GM21717 (cell line): ENCODE data around the gene PPP1R1A.

ENCODE experiments used
- ATAC-seq: cut with Tn5 transposase; IDR thresholded peaks from one replicate; pipeline ENCODE4 v1.9.1; 2021; ENCODE audit warnings: mild to moderate bottlenecking, moderate library complexity; ENCODE audit not compliant: unreplicated experiment

PPP1R1A gene

DNA sequence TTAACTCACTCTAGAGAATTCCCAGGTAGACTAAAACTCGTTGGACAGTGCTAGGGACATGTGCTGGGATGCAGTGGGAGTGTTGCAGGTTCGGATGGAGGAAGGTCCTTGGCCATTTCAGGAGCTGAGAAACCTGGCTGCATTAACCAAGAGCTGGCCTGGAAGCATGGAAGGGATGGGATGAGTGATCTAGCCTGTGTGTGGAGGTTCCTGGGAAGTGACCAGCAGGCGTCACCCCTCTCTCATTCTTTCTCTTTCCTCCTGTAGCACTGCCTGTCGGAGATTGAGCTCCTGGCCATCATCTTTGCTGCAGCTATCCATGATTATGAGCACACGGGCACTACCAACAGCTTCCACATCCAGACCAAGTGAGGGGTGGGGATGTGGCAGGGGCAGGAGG is 15.6 kb downstream of the PPP1R1A start:
- no peak for ATAC-seq

DNA sequence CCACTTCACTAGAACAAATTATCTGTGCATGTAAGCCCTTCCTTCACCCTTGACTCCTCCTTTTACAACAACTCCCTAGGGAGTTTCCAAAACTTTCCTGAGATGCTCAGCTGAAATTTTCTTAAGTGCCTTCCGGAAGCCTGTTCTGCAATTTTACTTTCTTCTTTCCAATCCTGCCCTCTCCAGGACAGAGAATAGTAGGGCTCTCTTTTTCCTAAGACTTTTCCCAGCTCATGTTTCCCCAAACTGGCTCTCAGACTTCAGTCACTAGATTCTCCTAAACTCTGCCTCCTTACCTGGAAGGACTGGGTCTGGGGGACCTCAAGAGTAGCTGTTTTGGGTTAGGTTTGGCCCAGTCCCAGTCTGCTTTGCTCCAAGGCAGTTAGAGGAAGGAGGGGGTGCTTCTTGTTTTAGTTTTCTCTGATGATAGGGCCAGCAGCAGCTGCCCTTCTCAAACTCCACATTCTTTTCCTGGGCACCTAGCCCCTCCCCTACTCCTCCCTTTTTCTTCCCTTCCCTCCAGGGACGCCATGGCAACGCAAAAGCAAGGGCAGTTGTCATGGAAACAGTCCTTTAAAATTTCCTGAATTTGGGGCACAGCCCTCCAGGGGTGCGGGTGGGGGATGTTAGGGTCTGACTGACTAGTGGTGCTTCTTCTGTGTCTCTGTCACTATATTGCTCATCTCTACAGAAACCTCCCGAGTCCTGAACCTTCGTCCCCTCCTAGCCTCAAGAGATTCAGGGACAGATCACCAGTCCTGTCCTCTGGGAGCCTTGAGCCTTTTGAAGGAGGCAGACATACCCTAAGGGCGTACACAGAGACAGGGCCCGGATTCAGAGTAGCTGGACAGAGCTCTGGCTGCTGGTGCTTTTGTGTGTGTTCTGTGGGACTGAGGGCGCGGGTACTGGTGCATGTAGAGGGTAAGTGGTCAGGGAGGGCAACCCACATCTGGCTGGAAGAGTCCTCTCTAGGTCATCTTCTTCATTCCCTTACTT is 17.0 kb downstream of the PPP1R1A start:
- ATAC-seq: no peak

DNA sequence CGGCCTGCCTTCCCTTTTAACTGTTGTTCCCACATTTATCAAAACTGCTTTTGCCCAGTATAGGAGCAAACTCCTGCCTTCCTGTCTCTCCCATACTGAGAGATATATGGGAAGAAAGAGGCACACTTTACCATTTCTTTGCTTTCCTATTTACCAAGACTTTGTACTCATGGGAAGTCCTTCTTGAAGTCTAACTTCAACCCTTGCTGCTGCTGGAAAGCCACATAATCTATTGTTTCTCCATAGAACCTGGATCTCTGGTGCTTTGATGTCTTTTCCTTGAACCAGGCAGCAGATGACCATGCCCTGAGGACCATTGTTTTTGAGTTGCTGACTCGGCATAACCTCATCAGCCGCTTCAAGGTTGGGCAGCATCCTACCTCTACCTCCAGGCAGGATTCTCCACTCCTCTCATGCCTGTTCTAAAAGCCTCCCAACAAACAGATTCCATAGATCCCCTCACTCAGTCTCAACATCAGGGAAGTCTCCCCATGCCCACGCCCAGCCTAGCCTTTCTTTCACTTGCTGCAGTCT is 18.4 kb downstream of the PPP1R1A start:
- ATAC-seq: no peak

DNA sequence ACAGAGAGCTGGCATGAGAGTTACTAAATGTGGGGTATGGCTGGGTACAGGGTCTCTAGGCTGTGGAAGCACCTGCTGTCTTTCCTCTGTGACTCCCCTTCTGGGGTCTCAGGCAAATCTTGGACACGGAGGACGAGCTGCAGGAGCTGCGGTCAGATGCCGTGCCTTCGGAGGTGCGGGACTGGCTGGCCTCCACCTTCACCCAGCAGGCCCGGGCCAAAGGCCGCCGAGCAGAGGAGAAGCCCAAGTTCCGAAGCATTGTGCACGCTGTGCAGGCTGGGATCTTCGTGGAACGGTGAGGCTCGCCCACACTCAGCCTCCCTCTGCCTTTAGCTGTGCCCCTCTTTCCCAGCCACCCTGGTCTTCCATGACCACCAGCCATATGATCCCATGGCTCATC is 19.4 kb downstream of the PPP1R1A start:
- ATAC-seq: no peak

DNA sequence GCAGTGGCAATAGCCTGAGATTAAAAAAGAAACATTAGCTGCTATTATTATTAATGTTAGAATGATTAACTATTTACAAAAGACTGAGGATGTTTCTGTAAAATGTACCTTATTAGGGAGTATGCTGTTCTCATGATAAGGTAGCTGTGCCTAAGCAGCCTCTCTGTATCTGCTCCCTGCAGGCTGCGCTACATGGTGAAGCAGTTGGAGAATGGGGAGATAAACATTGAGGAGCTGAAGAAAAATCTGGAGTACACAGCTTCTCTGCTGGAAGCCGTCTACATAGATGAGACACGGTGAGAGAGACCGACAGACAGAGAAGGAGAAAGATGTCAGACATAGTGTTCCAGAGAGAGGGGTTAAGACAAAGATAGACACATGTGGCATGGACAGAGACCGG is 21.7 kb downstream of the PPP1R1A start:
- ATAC-seq: no peak

DNA sequence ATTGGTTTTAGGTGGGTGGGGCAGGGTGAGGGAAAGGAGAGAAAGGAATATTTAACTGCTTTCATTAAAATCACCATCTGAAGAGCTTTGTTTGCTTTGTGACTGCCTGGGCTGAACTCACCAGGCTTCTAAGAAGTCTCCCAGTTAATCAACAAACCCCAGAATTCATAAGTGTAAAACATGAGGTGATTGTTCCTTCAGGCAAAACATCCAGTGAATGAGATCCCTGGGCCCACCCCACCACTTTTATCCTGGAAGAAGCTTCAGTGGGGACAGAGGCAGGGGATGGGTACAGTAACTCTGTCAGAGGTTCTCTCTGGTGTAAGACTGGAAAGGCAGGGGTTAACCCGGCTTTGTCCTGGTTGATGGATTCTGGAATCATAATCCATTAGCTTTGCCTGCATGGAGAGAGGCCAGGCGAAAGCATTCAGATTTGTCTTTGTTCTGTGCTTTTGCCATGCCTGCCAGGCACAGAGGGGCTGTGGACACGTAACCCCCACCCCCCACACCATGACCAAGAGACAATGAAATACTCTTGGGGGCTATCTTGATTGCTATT is 22.4 kb downstream of the PPP1R1A start:
- ATAC-seq: no peak

DNA sequence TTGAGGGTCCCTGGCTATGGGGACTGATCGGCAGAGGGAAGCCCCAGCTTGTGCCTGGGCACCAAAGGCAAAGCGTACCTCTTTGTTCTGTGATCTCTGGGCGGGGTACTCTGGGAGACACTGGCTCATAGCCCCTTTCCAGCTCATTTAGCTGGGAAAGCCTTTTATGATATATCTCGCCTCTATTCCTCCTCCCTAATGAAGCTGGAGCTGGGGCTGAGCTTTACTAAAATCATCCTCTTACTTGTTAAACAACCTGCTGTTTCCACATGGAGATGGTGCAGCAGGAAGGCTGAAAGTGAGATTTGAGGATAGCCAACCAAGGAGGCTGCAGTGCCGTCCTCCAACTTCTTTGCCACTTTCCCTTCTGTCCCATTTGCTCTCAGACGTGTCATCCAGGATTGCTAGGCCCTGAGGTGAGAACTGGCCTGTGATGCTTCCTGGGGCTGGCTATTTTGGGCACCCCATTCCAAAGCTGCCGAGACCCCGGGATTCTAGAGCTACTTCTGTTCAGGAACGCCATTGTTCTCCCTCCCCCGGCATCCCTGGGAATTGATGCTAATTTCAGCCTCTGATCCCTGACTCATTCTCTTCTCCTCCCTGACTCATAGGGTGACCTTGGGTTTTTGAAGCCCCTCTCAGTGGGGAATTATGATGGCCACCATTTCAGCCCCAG is 23.0 kb downstream of the PPP1R1A start:
- ATAC-seq: no peak

DNA sequence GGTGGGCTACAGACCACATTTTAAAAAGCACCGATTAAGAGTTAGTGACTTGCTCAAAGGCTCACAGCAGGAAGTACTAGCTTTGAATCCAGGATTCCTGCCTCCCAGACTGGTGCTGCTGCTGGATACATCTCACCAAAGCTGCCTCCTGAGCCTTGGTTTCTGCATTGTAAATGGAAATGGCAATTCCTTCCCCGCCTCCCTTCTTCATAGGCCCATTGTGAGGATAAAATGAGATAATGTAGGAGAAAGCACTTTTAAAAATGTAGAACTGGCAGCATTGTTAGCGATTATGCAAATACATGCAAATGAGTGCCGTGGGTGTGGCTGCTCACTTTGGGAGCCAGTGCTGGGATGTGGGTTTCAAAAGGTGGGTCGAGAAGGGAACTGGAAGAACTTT is 23.7 kb downstream of the PPP1R1A start:
- ATAC-seq: no peak

DNA sequence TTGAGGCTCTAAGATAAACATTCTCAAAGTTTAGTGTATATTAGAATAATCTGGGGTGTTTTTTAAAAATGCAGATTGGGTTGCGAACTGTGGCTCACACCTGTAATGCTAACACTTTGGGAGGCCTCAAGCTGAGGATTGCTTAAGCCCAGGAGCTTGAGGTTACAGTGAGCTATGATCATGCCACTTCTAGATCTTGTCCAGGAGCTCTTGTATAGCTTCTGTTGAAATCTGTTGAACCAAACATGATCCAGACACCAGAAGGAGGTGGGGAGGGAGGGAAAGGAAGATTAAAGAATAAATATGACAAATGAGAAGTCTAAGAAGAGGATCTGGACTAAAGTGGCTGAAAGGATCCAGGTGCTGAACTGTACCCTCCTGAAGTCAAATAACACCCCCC is 24.7 kb downstream of the PPP1R1A start:
- ATAC-seq: no peak

DNA sequence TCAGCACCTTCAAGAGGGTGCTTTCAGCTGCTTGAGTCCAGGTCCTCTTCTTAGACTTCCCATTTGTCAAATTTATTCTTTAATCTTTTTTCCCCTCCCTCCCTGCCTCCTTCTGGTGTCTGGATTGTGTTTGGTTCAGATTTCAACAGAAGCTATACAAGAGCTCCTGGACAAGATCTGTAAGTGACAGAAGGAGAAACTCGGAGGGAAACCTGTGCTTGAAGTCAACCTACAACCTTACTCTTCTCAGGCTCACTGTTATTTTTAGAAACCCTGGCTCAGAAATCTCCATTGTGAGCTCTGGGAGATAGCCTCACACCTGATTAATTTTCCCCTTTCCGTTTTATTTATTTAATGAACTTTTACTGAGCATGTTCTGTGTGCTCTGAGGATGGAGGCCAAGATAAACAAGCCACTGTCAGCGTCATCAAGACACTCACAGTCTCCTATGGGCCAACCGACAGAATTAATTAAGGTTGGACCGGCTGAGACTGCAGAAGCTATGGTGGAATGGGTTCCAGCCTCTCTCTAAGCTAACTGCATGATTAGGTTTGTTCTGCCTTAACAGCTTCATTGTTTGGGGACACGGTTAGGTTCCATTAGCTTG is 25.6 kb downstream of the PPP1R1A start:
- no peak for ATAC-seq

DNA sequence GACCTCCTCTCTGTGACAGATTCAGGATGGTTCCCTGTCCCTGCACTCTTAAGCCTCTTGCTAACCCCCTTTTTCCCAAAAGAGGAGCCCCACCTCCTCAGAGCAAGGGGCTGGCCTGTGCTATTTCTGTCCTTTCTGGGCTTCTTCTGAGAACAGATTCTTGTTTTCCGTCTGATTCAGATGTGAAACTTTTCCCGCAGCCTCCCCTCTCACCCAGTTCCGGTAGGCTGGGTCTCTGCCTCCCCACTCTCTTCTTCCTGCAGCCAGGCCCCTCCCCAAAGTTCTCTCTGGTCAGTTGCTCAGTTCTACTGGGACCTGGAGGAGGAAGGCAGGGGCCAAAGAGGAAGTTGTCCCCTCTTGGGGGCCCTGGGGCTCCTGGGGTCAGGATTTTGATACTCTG is 27.3 kb downstream of the PPP1R1A start:
- ATAC-seq: no peak

DNA sequence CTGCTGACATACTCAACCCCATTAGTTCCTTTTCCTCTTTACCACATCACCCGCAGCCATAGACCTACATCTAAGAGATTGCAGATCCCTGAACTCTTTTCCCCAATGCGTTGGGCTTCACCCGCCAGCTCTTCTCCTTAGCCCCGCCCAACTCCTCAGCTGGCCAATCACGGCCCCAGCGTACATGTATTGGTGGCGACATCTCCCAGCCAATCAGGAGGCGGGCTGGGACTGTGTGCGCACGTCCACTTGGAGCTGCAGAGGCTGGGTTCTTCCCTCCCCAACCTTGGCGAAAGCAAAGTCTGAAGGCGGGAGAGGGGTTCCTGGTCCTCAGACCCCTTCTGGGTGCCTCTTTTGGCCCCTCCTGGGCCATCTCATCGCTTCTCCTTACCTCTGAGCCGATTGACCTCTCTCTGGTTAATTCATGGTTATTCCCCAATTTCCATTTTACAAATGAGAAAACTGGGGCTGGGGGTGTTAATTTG is 28.0 kb downstream of the PPP1R1A start:
- peak; percentile 100 for ATAC-seq

DNA sequence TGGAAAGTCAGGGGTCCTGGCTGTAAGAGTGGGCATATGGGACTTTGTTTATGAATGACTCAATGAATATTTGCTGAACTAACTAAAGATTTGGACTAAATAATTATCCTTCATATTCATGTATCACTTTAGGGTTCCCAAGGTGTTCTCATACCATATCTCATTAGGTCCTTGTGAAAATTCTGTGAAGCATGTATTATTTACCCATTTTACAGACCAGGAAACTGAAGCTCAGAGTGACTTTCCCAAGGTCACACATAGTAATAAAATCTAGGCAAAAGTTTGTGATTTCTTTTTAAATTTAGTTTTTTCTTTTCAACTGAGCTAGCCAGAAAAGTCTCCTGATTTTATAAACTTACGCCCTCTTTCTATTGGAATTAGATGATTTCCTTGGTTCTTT is 29.7 kb downstream of the PPP1R1A start:
- no peak for ATAC-seq

DNA sequence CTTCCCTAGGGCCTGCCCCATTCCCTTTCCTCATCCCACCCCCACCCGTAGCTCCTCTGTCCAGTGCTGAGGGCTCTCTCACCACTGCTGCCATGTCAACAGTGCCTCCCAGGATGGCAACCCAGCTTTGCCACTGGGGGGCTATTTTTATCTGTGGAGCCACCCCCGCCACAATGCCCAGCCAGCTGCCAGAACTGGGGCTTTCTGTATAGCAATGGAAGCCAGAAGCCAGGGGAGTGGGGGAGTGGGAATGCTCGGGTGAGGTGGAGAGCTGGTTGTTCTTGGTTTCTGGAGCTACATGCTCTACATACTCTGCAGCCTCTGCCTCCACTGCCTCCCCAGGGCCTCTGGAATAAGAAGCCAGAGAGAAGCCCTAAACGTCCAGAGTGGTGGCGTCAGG is 30.1 kb downstream of the PPP1R1A start:
- no peak for ATAC-seq

DNA sequence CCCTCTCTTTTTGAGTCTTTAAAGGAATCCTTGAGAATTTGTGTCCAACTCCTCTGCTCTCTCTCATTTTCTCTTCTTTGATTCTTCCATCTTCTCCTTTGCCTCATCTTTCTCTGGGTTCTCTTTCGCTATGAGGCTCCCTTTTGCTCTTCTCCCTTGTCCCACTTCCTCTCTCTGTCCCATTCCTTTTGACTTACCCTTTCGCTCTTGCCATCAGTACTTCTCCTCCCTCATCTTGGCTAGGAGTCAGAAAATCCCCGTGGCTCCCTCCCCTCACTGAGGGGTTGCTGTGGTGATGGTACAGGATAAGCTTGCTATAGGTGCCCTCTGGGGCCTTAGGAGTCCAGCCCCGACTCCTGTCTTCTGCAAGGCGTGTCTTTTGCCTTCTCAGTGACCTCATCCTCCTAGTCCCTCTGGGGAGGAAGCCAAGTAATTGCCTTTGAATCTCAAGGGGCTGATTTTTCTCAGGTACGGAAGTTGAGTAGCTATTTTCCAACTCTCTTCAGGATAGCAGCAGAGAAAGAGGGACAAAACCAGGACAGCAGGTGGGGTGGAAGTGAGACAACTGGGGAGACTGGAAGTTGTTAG is 32.7 kb downstream of the PPP1R1A start:
- ATAC-seq: no peak

DNA sequence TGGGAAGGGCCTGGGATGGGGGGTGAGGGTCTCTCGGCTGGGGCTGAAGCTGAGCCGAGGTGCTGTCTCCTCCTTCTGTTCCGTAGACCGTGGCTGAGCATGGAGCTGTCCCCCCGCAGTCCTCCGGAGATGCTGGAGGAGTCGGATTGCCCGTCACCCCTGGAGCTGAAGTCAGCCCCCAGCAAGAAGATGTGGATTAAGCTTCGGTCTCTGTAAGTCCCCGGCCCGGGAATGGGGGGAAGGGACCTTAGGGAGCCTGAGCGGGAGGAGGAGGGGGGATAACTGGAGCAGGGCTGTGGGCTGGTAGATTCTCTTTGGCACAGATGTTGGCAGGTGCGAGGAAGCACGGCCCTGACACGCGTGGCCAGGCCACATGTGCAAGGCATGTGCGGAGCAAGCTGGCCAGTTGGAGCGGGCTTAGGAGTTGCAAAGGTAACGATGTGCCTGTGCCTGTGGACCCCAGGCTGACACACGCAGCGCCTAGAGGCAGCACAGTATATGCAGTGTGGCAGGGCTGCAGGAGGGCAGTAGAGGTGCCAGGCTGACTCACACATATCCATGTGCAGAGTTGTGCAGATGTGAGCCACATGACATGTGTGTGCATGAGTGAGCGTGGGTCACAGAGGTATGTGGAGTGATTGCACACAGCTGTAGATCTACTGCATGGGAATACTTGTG is 38.5 kb downstream of the PPP1R1A start:
- no peak for ATAC-seq

DNA sequence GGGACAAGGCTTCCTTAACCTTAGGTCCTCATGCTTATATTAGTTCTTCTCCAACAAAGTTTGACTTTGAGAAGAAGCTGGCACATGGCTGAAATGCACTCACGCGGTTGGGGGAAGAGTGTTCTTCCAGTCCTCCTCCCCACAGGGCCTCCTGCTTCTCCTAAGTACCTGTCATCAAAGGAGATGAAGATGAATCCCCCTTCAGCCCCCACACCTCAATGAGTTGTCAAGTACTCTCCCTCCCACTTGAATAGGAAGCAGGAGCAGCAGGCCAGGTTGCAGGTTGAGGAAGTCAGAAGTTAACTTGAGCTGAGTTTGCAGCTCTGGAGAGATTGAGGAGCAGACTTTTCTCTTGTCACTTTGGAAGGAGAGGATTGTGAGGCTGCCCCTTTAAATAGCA is 41.9 kb downstream of the PPP1R1A start:
- ATAC-seq: no peak

DNA sequence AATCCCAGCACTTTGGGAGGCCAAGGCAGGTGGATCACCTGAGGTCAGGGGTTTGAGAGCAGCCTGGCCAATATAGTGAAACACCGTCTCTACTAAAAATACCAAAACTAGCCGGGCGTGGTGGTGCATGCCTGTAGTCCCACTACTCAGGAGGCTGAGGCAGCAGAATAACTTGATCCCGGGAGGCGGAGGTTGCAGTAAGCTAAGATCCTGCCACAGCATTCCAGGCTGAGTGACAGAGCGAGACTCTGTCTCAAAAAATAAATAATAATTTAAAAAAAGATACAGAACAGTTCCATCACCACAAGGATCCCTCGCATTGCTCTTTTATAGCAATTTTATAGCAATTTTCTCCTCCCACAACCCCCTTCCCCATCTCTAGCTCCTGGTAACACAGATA is 43.7 kb downstream of the PPP1R1A start:
- no peak for ATAC-seq

DNA sequence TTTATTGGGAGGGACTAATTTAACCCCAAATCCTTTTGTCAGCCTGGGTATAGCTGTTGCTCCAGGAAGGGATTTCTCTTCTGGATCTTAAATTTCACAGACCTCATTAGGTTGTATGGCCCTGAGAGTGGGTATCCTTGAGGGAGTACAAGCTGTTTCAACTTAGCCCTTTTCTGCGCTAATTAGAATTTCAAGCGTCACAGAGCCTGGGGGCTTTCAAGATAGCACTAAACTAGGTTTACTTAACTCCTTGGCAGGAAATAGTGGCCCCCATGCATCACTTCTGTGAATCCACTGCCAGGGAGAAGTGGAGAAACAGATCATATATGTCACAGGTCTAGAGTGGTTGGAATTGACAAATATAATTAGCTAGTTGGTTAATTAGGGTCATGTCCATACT is 44.9 kb downstream of the PPP1R1A start:
- ATAC-seq: no peak

DNA sequence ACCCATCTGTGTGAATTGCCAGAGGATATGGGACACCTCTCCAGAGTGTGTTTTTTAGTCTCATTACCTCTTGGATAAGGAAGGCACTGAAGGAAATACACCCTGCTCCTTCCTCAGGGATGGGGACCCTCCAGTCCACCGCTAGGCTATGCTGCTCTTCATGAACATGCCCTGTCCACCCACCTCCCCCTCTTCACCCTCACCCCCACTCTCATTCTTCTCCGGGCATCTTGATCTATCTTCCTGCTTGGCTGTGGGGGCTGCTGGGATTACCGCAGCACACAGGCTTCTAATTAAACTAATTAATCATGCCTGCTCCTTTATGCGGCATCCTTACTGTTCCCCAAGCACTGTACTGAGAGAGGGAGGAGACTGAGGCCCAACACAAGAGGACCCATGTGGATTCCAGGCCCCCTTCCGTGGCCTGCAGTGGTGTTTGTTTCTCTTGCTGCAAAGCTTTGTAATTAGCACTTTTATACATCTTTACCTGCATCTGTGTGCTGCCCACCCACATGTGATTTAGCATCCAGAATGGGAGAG is 46.6 kb downstream of the PPP1R1A start:
- ATAC-seq: no peak
